Measurements from ENCODE around the gene AKT2. TPM values are rescaled to one million over a fixed set of nuclear protein-coding genes. Genes with fewer than 3 reads are reported as not detected.

Gene AKT2
- total RNA-seq, 3 donors from 2014 or later: 83.4 to 88.3 (median 84.9) TPM

DNA sequence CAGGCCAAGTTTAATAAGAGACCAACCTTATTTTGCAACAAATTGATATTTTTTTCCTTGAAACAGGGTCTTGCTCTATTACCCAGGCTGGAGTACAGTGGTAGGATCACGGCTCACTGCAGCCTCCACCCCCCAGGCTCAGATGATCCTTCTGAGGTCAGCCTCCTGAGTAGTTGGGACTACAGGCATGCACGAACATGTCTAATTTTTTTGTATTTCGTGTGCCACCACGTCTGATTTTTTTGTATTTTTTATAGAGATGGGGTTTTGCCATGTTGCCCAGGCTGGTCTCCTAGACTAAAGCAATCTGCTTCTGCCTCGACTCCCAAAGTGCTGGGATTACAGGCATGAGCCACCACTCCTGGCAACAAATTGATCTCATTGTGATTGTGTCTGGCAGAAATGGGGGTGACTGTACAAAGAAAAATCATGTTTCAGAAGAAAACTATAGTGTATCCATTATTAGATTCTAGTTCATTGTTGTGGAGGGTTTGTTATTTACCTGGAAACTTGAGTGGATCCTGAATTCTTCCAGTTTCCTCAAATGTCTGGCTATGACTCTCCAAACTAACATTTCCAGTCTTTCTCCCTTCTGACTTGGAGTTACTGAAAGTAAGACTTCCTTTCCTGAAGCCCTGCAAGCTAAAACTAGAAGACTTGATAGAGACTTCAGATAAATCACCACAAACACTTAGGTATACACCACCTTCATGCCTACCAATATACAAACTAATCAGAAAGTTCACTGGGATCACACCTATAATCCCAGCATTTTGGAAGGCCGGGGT, 17.3 kb upstream of the AKT2 start:
- no peaks in the 10 kb centered on the region for H3K27me3 ChIP-seq
- no peaks in the 10 kb centered on the region for H3K4me1 ChIP-seq
- no peak for TF ChIP-seq POLR2AphosphoS5 (IDR thresholded peaks at IDR 0.05)
- H3K4me3 ChIP-seq: no peak overlapping the region
- intact Hi-C loops (cut with DNase I; ENCODE audit: low total_unique reads): no loop called here
- DNase-seq (ENCODE audit: low spot score in 2 of 2): no peak
- H3K27ac ChIP-seq: peak overlapping the region; percentile 49 to 50
- no peaks in the 10 kb centered on the region for H3K9me3 ChIP-seq
- H3K36me3 ChIP-seq: no peaks in the 10 kb centered on the region

DNA sequence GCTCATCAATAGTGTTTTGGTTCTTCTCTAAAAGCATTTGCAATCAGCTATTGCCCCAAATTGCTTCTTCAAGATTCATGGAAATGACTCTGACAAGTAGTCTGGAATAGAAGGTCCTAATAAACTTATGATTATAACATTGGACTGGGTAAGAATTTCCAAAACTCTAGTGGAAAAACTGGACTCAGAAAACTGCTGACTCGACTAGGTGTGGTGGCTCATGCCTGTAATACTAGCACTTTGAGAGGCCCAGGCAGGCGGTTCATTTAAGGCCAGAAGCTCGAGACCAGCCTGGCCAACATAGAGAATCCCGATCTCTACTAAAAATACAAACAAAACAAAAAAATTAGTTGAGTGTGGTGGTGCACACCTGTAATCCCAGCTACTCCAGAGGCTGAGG, 15.5 kb upstream of the AKT2 start:
- Histone ChIP-seq H3K27ac (no peak overlapping the region), H3K27me3 (no peaks in the 10 kb centered on the region), H3K9me3 (no peaks in the 10 kb centered on the region), H3K4me3 (no peak overlapping the region), H3K36me3 (no peaks in the 10 kb centered on the region), H3K4me1 (no peaks in the 10 kb centered on the region)
- TF ChIP-seq CTCF (IDR thresholded peaks at IDR 0.05) (no peak), POLR2A (IDR thresholded peaks at IDR 0.05) (no peak), POLR2AphosphoS5 (IDR thresholded peaks at IDR 0.05) (no peak)
- intact Hi-C loops (cut with DNase I; ENCODE audit: low total_unique reads): no loop called here
- DNase-seq (ENCODE audit: low spot score in 2 of 2): no peak

GRCh38 chr19:40298026-40298425, 12.9 kb upstream of the AKT2 start:
- no peaks in the 10 kb centered on the region for H3K27me3 ChIP-seq
- H3K27ac ChIP-seq: no peak overlapping the region
- TF ChIP-seq CTCF (IDR thresholded peaks at IDR 0.05): no peak
- no peak for TF ChIP-seq POLR2AphosphoS5 (IDR thresholded peaks at IDR 0.05)
- no peak for TF ChIP-seq POLR2A (IDR thresholded peaks at IDR 0.05)
- no peaks in the 10 kb centered on the region for H3K9me3 ChIP-seq
- intact Hi-C loops (cut with DNase I; ENCODE audit: low total_unique reads): no loop called here
- H3K4me1 ChIP-seq: no peaks in the 10 kb centered on the region
- no peak overlapping the region for H3K4me3 ChIP-seq
- DNase-seq (ENCODE audit: low spot score in 2 of 2): no peak
- no peaks in the 10 kb centered on the region for H3K36me3 ChIP-seq

DNA sequence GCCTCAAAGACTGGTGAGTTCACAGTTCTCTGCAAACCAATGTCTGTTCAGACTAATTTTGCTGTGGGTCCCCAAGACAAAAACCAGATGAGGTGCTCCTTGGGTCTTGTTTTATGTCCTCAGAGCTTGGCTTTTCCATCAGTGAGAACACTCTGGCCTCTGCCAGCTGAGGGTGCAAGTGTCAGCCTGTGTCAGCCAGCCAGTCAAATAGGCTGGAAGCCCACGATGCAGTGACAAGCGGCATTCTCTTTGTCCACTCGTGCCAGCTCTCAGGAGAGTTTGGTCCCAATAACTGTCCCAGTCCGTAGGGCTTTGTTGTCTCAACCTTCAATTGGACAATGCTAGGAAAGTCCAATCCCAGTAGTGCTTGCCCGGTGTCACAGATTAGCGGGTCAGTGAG, 9.4 kb upstream of the AKT2 start:
- Histone ChIP-seq H3K36me3 (no peaks in the 10 kb centered on the region), H3K4me3 (no peak overlapping the region), H3K4me1 (no peaks in the 10 kb centered on the region), H3K9me3 (no peaks in the 10 kb centered on the region), H3K27ac (no peak overlapping the region), H3K27me3 (no peaks in the 10 kb centered on the region)
- intact Hi-C loops (cut with DNase I; ENCODE audit: low total_unique reads): no loop called here
- no peak for DNase-seq (ENCODE audit: low spot score in 2 of 2)
- TF ChIP-seq CTCF (IDR thresholded peaks at IDR 0.05) (no peak), POLR2A (IDR thresholded peaks at IDR 0.05) (no peak), POLR2AphosphoS5 (IDR thresholded peaks at IDR 0.05) (no peak)

DNA sequence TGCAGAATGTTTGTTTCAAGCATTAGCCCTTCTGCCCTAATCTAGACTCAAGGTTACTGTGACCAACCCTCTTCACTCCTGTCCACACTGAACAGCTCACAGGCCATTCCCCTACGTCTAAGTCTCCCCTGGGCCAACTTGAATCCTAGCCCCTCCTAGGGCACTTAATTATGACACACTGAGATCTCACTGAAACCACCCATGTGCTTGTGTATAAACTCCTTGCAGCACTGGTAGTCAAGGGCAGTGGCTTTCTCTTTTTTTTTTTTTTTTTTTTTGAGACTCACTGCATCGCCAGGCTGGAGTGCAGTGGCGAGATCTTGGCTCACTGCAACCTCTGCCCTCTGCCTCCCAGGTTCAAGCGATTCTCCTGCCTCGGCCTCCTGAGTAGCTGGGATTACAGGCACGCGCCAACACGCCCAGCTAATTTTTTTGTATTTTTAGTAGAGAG, 1.9 kb upstream of the AKT2 start:
- intact Hi-C loops (cut with DNase I; ENCODE audit: low total_unique reads): no loop called here
- no peak overlapping the region for H3K4me3 ChIP-seq
- no peak overlapping the region for H3K27ac ChIP-seq
- peaks cover 5 to 12% of the 10 kb centered on the region in 2 donors for H3K4me1 ChIP-seq
- H3K27me3 ChIP-seq: no peaks in the 10 kb centered on the region
- DNase-seq (ENCODE audit: low spot score in 2 of 2): no peak
- H3K9me3 ChIP-seq: no peaks in the 10 kb centered on the region
- TF ChIP-seq CTCF (IDR thresholded peaks at IDR 0.05): no peak
- no peaks in the 10 kb centered on the region for H3K36me3 ChIP-seq

All from breast epithelium (tissue), 4 donors.